COLO829 (cell line): ENCODE measurements around the gene PHF10.
"Not testable (repeated sequence)": the region's sequence is repeated elsewhere in the genome, so short reads cannot be mapped to it uniquely, and the experiment has no call there.

Experiments used
- DNase-seq: peaks from one replicate; pipeline ENCODE4 v3.0.0; 2012; ENCODE audit warnings: low spot score

The PHF10 gene

DNA sequence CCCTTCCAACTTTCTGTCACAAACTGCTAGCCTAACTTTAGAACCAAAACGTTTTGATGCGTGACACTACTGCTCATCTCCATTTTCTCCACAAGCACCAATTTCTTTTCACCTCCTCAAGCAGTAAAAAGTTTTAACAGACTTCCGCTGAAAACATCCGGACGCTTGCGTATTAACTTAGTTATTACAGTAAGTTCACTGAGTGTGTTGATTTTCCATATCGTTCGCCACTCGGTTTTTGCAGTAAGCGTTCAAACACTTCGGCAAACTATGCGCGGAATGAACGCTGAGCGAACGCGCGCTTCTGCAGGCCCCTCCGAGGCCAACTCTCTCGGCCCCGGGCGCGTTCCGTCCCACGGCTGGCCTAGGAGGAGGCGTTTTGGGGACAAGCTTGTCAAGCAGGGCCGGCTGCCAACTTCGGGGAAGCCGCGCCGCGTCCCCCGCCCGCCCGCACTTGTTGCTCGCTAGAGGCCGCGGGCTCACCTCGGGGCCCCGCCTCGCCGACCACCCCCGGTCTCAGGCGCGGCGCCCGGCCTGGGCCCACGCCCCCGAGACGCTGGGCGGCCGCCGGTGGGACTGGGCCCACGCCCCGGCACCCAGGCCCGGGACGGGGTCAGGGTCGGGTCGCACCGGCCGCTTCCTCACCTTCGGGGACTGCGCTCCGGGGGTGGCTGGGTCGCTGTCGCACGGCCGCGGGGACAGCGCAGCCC lies 945 bp downstream of the PHF10 start:
- no peak for DNase-seq

- no peak for DNase-seq
Measured at GRCh38 chr6:169722362-169723199, 1.7 kb downstream of the PHF10 start.

DNA sequence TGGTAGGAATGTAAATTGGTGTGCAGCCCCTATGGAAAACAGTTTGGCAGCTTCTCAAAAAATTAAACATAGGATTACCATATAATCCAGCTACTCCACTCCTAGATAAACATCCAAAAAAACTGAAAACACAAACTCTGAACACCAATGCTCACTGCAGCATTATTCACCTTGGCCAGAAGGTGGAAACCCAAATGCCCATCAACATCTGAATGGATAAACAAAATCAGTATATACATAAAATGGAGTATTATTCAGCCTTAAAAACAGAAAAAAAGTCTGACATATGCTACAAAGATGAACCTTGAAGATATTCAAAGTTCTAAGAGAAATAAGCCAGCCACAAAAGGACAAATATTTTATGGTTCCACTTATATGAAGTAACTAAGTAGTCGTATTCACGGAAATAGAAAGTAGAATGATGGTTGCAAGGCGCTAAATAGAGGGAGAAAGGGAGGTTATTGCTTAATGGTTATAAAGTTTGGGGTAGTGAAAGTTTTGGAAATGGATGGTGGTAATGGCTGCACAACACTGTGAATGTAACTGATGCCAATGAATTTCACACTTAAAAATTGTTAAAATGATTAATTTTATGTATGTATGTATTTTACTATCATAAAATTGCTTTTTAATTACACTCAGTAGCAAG lies 4.0 kb downstream of the PHF10 start:
- DNase-seq: no peak

GRCh38 chr6:169719117-169719516 lies 5.2 kb downstream of the PHF10 start:
- no peak for DNase-seq

- no peak for DNase-seq
Measured at GRCh38 chr6:169714595-169714994, 9.7 kb downstream of the PHF10 start.

DNA sequence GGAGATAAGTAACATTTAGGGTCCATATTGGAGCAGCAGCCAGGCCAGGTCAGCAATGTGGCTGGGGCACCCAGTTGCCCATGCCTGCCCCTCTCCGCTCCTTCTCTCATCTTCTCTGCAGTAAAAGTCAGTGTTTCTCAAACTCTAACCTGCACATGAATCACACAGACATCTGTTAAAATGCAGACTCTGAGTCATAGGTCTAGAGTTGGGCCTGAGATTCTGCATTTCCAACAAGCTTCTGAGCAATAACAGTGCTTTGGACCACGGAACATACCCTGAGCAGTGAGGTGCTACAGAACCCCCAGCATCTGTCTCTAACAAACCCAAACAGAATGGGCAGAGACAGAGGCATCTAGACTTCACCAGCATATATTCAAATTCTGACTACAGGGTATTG lies 10.1 kb downstream of the PHF10 start:
- no peak for DNase-seq

GRCh38 chr6:169710009-169710408 lies 14.3 kb downstream of the PHF10 start:
- no peak for DNase-seq

DNA sequence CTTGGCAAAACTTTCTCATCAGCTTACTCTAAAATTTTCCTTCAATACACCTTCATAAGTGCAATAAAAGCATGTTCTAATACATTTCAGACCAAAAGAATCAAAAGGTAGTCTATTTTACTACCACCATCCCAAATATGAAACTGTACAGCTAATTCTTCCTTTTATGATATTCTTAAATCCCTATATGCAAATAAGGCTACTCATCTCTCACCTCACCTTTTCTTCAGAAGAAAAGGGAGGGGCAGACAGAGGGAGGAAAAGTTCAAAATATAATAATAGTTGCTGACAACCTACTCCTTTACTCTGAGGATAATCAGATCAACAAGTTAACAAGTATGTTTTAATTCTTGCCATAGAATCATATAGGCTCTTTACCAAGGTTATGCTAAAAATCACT lies 15.0 kb downstream of the PHF10 start:
- DNase-seq: no peak

- no peak for DNase-seq
Measured at GRCh38 chr6:169707772-169708171, 16.5 kb downstream of the PHF10 start.

GRCh38 chr6:169702840-169703246 lies 21.5 kb downstream of the PHF10 start:
- no peak for DNase-seq

DNA sequence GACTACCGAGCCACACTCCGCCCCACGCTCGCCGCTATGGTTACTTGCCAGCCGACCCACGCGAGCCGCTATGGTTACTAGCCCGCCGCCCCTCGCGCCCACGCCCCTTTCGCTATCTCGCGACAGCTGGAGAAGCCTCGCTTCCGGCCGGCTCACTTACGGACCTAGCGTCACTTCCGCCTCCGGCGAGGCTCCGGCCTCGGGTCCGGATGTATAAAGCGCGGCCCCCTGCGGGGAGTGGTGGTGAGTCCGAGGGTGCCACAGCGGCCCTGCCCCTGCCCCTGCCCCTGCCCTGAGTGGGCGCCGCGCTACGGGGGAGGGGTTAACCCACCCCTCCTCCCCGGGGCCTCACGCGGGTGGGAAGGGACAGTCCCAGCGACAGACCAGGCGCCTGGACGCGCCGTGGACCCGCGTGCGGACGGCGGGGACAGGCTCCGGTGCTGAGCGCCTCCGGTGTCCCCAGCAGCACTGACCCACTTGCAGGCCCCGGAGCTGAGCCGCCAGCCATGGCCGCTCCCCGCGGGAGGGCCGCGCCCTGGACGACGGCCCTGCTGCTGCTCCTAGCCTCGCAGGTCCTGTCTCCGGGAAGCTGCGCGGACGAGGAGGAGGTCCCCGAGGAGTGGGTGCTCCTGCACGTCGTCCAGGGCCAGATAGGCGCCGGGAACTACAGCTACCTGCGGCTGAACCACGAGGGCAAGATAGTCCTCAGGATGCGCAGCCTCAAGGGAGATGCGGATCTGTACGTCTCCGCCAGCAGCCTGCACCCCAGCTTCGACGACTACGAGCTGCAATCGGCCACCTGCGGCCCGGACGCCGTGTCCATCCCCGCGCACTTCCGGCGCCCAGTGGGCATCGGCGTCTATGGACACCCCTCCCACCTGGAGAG lies 22.1 kb downstream of the PHF10 start, which contains the start of the genes C6orf120 and WDR27:
TSS of gene C6orf120 (plus strand) at position 173 of the 886 bp plus-strand sequence. CDS start at position 507, 334 bp downstream.
TSS of gene WDR27 (minus strand) at position 76 of the 886 bp plus-strand sequence. CDS start 13,024 bp downstream, outside the sequence.
- peak; percentile 90 for DNase-seq

- no peak for DNase-seq
Measured at GRCh38 chr6:169701311-169701953, 22.9 kb downstream of the PHF10 start.

DNA sequence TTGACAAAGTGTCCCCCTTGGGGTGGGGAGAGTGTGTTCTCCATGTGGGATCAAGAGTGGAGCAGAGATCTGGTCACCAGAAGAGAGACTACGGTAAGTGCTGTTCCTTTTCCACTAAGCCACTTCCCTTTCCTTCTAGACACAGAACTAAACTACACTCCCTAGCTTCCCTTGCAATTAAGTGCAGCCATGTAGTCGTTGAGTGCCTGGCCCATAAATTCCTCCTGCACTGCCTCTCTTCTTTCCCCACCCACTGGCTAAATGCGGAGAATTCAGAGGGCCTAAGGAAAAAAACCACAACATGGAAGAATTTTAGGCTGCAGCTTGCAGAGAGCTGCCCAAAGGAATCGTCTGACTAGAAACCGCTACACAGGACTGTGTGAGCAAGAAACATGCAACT lies 24.0 kb downstream of the PHF10 start:
- DNase-seq: no peak

DNA sequence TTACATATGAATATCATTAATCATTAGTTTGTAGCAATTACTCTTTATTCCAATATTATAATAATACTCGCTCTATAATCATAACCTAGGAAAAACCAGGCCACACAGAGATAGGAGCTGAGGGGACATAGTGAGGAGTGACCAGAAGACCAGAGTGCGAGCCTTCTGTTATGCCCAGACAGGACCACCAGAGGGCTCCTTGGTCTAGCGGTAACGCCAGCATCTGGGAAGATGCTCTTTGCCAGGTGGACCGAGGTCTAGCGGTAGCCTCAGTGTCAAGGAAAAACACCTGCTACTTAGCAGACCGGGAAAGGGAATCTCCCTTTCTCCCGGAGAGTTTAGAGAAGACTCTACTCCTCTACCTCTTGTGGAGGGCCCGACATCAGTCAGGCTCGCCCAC lies 27.2 kb downstream of the PHF10 start:
- DNase-seq: not testable (repeated sequence)

DNA sequence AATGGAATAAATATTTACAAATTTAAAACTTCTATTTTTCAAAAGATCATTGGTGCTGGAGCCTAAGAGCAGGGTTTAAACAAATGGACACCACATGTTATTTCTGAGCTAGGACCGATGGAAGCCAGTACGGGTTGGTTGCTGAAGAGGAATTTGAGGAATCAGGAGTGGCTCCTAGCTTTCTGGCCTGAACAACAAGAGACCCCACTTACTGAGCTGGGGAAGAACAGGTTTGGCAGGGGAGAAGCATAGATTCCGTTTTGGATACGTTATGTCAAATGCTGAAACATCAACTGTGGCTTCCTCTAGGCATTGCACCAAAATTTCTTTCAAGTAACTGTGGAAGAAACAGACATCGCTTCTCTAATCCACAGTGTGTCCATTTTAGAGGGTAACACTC lies 29.2 kb downstream of the PHF10 start:
- DNase-seq: no peak

DNA sequence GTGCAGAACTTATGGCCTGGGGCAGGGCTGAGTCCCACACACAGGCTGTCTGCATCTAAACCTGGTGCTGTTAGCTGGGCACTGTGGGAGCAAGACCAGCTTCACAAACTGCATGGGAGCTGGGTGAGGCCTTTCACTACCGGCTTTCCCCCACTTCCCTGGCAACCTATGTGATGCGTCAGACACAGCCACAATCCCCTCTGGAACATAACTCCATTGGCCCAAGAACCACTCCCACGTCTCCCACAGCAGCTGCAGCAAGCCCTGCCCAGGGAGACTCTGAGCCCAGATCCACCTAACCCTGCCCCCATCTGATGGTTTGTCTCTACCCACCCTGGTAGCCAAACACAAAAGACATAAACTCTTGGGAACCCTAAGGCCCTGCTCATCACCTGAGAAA lies 31.8 kb downstream of the PHF10 start:
- DNase-seq: no peak

- no peak for DNase-seq
Measured at GRCh38 chr6:169691260-169691659, 33.0 kb downstream of the PHF10 start.

DNA sequence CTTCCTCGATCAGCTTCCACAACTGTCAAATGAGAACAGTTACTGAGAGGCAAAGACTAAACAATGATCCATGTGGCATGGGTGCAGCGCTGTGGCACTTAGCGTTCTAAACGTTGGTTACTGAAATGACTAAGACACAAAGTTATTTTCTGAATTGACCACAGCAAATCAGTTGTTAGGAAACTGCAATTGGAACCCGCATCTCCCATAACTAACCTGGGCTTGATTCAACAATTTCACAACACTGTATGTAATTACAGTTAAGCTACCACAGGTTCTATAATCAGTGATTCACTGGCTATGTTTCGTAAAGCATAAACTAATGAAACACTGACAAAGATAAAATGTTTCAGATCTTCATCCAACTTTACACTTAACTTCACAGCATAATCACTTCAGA lies 35.0 kb downstream of the PHF10 start:
- no peak for DNase-seq

DNA sequence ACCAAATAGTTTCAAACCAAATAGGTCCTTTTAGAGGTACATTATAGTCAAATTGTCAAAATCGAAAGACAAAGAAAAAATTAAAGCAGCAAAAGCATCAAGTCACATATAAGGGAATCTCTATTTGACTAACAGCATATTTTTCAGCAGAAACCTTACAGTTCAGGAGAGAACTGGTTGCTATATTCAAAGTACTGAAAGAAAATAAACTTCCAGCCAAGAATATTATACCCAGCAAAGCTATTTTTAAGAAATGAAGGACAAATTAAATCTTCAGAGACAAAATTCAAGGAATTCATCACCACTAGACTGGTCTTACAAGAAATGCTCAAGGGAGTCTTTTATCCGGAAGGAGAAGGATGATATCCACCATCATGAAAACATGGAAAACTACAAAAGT lies 38.4 kb downstream of the PHF10 start:
- DNase-seq: no peak

DNA sequence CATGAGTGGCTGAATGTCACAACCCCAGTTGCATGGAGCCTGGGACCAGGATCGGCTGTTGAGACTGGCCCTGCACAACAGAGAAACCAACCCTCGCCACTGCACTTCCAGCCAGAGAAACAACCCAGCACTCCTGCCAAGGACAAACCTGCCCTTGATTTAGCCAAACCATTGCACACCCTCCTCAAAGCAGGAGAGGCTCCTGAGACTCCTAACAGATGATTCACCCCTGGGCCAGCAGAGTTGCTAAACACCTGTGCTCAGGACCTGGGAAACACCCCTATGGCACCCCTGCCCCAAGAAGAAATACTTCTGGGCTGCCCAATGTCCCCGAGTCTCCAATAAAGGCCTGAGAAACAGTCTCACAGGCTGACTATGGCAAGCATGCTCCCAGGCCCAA lies 40.2 kb downstream of the PHF10 start:
- no peak for DNase-seq

DNA sequence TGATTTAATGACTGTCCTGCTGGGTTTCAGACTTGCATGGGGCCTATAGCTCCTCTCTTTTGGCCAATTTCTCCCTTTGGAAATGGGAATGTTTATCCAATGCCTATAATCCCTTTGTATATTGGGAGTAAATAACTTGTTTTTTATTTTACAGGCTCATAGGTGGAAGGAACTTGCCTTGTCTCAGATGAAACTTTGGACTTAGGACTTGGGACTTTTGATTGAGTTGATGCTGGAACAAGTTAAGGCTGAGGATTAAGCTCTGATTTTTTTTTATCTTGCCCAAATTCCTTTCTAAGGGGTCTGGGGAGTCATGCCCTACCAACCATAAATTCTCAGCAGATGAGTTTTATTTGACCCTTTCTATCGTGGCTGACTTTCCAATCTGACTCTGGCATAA lies 46.0 kb downstream of the PHF10 start:
- DNase-seq: no peak
